GM21528 (cell line): ENCODE results near the gene WDPCP.
"Not testable (repeated sequence)": the region's sequence is repeated elsewhere in the genome, so short reads cannot be mapped to it uniquely, and the experiment has no call there.

Experiments used
- ATAC-seq: cut with Tn5 transposase; IDR thresholded peaks from one replicate; pipeline ENCODE4 v1.9.1; 2021; ENCODE audit warnings: mild to moderate bottlenecking, moderate library complexity; ENCODE audit not compliant: unreplicated experiment, low FRiP score

WDPCP gene

GRCh38 chr2:63590626-63591408 is 2.5 kb upstream of the WDPCP start:
- no peak for ATAC-seq

DNA sequence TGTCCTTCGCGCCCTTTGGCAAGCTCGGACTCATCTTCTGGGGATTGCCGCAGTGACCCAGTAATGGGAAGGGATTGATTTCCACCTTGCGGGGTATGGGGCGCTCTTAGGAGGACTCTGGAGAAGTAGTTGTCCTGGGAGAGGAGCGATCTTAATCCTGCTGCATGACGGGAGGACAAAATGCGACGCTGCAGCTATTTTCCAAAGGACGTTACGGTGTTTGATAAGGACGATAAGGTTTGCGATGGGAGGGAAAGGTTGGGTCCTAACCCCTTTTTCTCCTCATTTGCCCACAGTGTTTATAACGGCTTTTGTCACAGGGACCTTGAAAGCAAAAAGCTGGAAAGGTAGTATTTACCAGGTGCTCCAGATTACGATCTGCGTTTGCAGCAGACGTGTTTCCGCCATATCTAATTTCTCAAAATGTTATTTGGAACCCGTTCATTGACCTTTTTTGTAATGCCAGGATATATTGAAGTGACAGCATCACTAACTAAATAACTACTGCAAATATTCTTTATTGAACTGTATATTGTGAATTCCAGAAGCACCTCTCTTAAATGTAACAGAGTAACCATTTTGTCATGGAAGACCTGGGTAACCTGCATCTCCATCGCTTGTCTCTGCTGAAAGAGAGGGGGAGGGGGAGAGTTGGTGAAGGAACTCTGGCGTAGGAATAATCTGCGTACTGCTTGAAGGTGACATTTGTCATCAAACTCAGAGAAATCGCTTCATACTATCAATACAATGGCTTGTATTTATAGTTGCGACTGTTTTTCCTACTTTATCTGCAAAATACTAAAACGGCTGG is 1.1 kb upstream of the WDPCP start:
- peak; percentile 21 for ATAC-seq

- ATAC-seq = peak; percentile 1
Observed at GRCh38 chr2:63587814-63588384, 378 bp downstream of the WDPCP start.

GRCh38 chr2:63582873-63583272 is 5.4 kb downstream of the WDPCP start:
- no peak for ATAC-seq

- no peak for ATAC-seq
Observed at GRCh38 chr2:63581298-63581961, 6.8 kb downstream of the WDPCP start.

DNA sequence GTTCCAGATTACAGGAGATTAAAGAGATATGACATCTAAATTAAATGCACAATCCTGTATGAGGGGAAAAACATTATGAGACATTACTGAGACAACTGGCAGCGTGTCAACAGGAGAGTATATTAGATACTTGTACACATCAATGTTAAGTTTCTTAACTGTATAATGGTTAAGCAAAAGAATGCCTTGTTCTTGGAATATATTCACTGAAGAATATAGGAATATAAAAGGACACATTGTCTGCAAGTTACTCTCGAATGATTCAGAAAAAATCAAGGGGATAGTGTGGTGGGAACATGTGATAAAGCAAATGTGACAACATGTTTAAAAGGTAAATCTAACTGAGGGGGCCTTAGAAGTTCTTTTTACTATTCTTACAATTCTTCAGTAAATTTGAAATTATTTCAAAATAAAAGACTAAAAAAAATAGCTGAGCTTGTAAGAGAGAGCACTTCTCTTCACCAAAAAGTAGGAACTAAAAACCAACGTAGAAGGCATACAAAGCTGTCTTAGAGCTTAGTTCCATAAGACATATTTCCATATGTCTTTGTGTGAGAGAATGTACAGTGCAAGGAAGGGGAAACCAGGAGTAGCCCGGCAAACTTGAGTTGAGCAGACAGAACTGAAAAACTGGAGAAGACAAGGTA is 7.5 kb downstream of the WDPCP start:
- no peak for ATAC-seq

GRCh38 chr2:63578767-63579166 is 9.5 kb downstream of the WDPCP start:
- no peak for ATAC-seq

GRCh38 chr2:63576546-63576945 is 11.7 kb downstream of the WDPCP start:
- no peak for ATAC-seq

GRCh38 chr2:63573726-63574345 is 14.4 kb downstream of the WDPCP start:
- not testable (repeated sequence) for ATAC-seq

DNA sequence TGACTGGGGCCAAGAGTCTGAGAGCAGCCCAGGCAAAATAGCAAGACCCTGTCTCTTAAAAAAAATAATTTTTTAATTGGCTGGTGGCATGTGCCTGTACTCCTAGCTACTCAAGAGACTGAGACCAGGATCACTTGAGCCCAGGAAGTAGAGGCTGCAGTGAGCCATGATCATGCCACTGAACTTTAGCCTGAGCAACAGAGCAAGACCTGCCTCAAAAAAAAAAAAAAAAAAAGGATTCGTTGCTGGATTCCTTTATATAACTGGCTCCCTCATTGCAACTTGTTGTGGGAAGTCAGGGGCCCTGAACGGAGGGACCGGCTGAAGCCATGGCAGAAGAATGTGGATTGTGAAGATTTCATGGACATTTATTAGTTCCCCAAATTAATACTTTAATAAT is 15.3 kb downstream of the WDPCP start:
- ATAC-seq = not testable (repeated sequence)

DNA sequence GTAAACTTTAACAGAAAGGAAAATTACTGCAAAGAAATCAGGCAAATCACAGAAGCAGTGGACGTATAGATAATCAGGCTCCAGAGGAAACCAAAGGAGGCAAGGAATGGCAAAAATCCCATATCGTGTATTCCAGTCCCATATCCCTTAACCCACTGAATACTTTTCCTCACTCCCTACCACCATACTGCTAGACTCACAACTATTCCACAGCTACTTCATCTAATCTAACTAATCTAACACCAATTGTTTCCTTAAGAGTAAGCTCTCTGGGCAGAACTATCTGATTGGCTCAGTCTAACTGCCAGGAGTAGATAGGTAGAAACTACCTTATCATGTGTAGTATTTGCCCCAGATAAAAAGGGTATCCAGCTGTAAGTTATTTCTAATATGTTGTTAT is 16.3 kb downstream of the WDPCP start:
- ATAC-seq = no peak

DNA sequence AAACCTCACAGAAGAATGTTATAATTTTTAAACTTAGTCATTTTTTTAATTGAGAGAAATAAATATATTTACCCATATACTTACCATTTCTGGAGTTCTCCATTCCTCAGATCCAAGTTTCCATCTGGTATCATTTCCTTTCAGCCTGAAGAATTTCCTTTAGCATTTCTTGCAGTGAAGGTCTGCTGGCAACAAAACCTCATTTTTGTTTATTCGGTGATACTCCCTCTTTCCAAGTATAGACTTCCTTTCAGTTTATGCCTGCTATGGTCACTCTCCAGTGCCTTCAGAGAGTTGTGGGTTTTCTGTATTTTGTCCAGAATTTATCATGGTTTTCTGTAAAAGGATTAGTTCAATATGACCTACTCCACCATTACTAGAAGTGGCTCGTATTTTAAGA is 17.0 kb downstream of the WDPCP start:
- no peak for ATAC-seq

- ATAC-seq = no peak
Observed at GRCh38 chr2:63569740-63570139, 18.5 kb downstream of the WDPCP start.

GRCh38 chr2:63562751-63563150 is 25.5 kb downstream of the WDPCP start:
- ATAC-seq = no peak

- ATAC-seq = not testable (repeated sequence)
Observed at GRCh38 chr2:63558922-63559321, 29.4 kb downstream of the WDPCP start.

GRCh38 chr2:63557819-63558218 is 30.5 kb downstream of the WDPCP start:
- not testable (repeated sequence) for ATAC-seq

- ATAC-seq = no peak
Observed at GRCh38 chr2:63555931-63556330, 32.3 kb downstream of the WDPCP start.

DNA sequence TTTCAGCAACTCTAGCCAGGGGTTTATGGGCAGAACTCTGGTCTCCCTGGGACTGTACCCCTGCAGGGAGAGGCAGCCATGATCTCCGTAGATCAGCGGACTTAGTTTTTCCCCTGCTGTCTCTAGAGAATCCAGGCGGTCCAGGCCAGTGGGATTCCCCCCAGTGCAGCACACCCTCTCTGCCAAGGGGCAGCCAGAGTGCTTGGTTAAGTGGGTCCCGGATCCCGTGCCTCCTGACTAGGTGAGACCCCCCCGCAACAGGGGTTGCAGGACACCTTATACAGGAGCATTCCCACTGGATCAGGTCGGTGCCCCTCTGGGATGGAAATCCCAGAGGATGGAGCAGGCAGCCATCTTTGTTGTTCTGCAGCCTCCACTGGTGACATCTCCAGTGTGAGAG is 33.0 kb downstream of the WDPCP start:
- no peak for ATAC-seq

- no peak for ATAC-seq
Observed at GRCh38 chr2:63553049-63553448, 35.2 kb downstream of the WDPCP start.

GRCh38 chr2:63545023-63545422 is 43.3 kb downstream of the WDPCP start:
- ATAC-seq = no peak
